Activated CD4-positive, alpha-beta T cell treated with anti-CD3 and anti-CD28 coated beads for 36 hours (primary cell): ENCODE results near the gene WDR13. TPM values are rescaled to one million over a fixed set of nuclear protein-coding genes. Genes with fewer than 3 reads are reported as not detected.
"Not testable (repeated sequence)": the region's sequence is repeated elsewhere in the genome, so short reads cannot be mapped to it uniquely, and the experiment has no call there.

Experiments
- ATAC-seq: fragments of 200-7000 bp; cut with Tn5 transposase; one replicate; pipeline ENCODE4 v1.10.0; 2021; ENCODE audit warnings: mild to moderate bottlenecking, moderate library complexity
- CTCF ChIA-PET: fragments of 350-600 bp; sonication (Branson Sonifier 250); formaldehyde crosslinking; loops from one replicate; lab custom pipeline; 2021; ENCODE audit warnings: antibody characterized with exemption; lab: Charles Lee
- POLR2A ChIA-PET: fragments of 350-600 bp; sonication (Branson Sonifier 250); formaldehyde crosslinking; loops from one replicate; lab custom pipeline; 2021; ENCODE audit warnings: antibody characterized with exemption, inconsistent platforms; lab: Charles Lee
- DNase-seq: peaks from one replicate; pipeline ENCODE4 v3.0.0-alpha.2; 2020
- H3K27ac Mint-ChIP-seq: one replicate; pipeline ENCODE4 v1.8.0; 2021; ENCODE audit warnings: mixed read lengths
- H3K27me3 Mint-ChIP-seq: one replicate; pipeline ENCODE4 v1.8.0; 2021; ENCODE audit warnings: mixed read lengths
- H3K36me3 Mint-ChIP-seq: one replicate; pipeline ENCODE4 v1.8.0; 2021; ENCODE audit warnings: low read depth, mixed read lengths
- H3K4me1 Mint-ChIP-seq: one replicate; pipeline ENCODE4 v1.8.0; 2021; ENCODE audit warnings: mixed read lengths
- H3K4me3 Mint-ChIP-seq: one replicate; pipeline ENCODE4 v1.8.0; 2021; ENCODE audit warnings: mild to moderate bottlenecking, moderate library complexity, mixed read lengths
- H3K9me3 Mint-ChIP-seq: one replicate; pipeline ENCODE4 v1.8.0; 2021; ENCODE audit warnings: low read depth, mixed read lengths
- intact Hi-C, 2 experiments: fragments of 100-400 bp; cut with DNase I in 1 of 2; cut with micrococcal nuclease in 1 of 2; formaldehyde crosslinking; loops; one replicate each; pipeline versions ENCODE4 v1.14.2 to v1.15.1; 2022 to 2024; cut with DNase I, micrococcal nuclease
- total RNA-seq, 2 experiments: library from RNA; stranded (reverse); gene quantifications; one replicate each; pipeline ENCODE4 v1.2.3, GENCODE V29; 2021

Gene WDR13
- total RNA-seq, 2 experiments from 2014 or later = 27.2 to 39.4 TPM

DNA sequence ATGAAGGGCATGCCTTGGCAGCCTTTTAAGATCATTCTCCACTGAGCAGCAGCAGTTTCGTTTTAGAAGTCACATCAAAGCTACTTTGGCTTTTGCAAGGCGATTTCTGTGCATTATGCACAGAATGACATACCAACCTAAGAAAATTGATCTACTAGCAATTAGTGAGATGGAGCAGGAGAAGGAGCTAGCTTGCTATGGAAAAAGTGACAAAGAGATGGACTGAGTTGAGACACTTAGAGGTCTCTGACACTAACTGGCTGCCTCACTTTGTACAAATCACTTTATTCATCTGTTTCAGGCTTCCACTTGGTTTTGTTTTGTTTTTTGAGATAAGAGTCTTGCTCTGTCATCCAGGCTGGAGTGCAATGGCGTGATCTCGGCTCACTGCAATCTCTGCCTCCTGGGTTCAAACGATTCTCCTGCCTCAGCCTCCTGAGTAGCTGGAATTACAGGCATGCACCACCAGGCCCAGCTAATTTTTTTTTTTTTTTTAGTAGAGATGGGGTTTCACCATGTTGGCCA lies 54.8 kb downstream of the WDR13 start:
- CTCF ChIA-PET, H3K4me3 Mint-ChIP-seq, DNase-seq, H3K9me3 Mint-ChIP-seq, H3K27me3 Mint-ChIP-seq, H3K4me1 Mint-ChIP-seq, intact Hi-C loops, H3K36me3 Mint-ChIP-seq, H3K27ac Mint-ChIP-seq: not testable (repeated sequence)
- peak; percentile 86 for ATAC-seq
- POLR2A ChIA-PET = interaction anchor here (1.0 to 1.3 kb wide), 2 partner anchors 44 to 61 kb away, joined by 3 read pairs; no protein-coding TSS in a partner anchor

GRCh38 chrX:48654746-48655145 lies 57.5 kb downstream of the WDR13 start:
- H3K4me1 Mint-ChIP-seq, DNase-seq, H3K27ac Mint-ChIP-seq, ATAC-seq, H3K36me3 Mint-ChIP-seq, H3K27me3 Mint-ChIP-seq, CTCF ChIA-PET, H3K4me3 Mint-ChIP-seq, intact Hi-C loops, H3K9me3 Mint-ChIP-seq, POLR2A ChIA-PET: not testable (repeated sequence)

Other genes with a start within 250 kb of the WDR13 start
- not detected for gene SSX3, start 240.8 kb upstream of the WDR13 start, total RNA-seq
- gene SSX4, start 214.0 kb upstream of the WDR13 start, total RNA-seq = not detected
- not detected for gene SSX4B, start 185.5 kb upstream of the WDR13 start, total RNA-seq
- 10 to 100 TPM; 83.5 to 98.1 TPM for gene SLC38A5, start 127.2 kb upstream of the WDR13 start, total RNA-seq
- gene FTSJ1, start 121.3 kb upstream of the WDR13 start, total RNA-seq = 10 to 100 TPM; 73.0 to 93.7 TPM
- 1 to 10 TPM; 6.9 to 9.0 TPM for gene PORCN, start 88.5 kb upstream of the WDR13 start, total RNA-seq
- 100 to 1,000 TPM; 137 to 140 TPM for gene EBP, start 75.7 kb upstream of the WDR13 start, total RNA-seq
- gene TBC1D25, start 57.8 kb upstream of the WDR13 start, total RNA-seq = 10 to 100 TPM; 13.2 to 15.2 TPM
- gene RBM3, start 23.0 kb upstream of the WDR13 start, total RNA-seq = 100 to 1,000 TPM; 164 to 202 TPM
- 100 to 1,000 TPM in 1 of 2 experiments, 10 to 100 TPM in 1; 85.9 to 102 TPM for gene WAS, start 86.3 kb downstream of the WDR13 start, total RNA-seq
- 10 to 100 TPM; 30.8 to 31.7 TPM for gene SUV39H1, start 99.2 kb downstream of the WDR13 start, total RNA-seq
- not detected for gene GLOD5, start 164.3 kb downstream of the WDR13 start, total RNA-seq
- gene GATA1, start 189.1 kb downstream of the WDR13 start, total RNA-seq = not detected
- 10 to 100 TPM; 59.2 to 69.7 TPM for gene HDAC6, start 204.6 kb downstream of the WDR13 start, total RNA-seq
- gene ERAS, start 229.0 kb downstream of the WDR13 start, total RNA-seq = not detected
- 1 to 10 TPM; 1.3 TPM for gene PCSK1N, start 238.1 kb downstream of the WDR13 start, total RNA-seq